Stimulated activated CD8-positive, alpha-beta memory T cell treated with anti-CD3 and anti-CD28 coated beads, Interleukin-2, amount 100 ng/mL, for 48 hours (primary cell): ENCODE results near the gene NISCH.

Experiments used
- DNase-seq, 2 donors: peaks; one replicate each; pipeline ENCODE4 v3.0.0-alpha.2; 2020; ENCODE audit warnings: low read depth in 2 of 2

NISCH gene

DNA sequence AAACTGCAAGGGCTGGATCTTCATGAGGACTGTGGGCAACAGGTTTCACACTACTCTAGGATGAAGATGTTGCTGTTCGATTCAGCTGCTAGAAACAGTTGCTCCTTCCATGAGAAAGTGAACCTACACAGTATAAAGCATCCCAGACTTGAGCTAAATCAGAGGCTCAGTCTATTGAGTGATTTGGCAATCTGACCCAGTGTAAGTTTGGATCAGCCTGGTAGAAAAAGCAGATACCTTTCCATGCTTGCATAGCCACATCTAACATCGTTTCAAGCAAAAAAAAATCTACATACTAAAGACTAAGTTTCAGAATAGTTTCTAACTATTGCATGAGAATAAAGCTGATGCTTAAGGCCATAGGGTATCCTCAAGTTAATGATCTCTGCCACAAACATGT, 85.6 kb downstream of the NISCH start:
- no peak for DNase-seq
